ENCODE data around the gene ITGA1.

The ITGA1 gene

DNA sequence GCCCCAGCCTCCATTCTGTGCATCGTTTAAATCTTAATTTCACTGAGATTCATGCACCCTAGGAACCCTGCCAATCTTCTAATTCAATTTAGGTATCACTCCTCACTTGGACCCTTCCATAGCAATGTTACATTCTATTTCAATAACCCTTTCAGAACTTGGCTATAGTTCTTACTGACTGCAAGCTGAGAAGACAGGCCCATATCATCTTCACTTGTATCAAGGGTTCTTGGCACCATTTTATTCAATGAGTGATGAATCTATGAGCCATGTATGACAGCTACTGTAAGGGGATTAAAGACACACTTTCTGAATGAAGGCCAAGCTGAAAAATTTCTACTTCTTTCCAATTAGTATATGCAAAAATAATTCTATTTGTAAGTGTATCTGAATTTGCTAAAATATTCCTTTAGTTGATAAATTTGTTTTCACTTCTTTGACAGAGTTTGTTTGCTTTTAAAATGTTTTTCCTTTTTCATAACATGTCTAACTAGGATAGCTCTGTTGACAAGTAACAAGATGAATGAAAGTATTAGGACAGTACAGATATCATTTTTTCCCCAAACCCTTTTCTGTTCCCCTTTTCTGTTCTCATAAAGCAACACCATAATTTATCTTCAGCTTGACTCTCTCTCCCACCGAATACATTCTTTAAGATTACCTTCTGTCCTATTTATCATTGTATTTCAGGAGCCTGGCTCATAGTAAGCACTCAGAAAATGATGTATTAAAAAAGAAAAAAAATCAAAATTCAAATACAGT is 211.0 kb downstream of the ITGA1 start:
- in situ Hi-C loops (cut with MboI; ENCODE audit: low pct_unique_long_range_greater_than_20kb, low sequenced_read_pairs) = no loop called here
- DNase-seq = no peak

DNA sequence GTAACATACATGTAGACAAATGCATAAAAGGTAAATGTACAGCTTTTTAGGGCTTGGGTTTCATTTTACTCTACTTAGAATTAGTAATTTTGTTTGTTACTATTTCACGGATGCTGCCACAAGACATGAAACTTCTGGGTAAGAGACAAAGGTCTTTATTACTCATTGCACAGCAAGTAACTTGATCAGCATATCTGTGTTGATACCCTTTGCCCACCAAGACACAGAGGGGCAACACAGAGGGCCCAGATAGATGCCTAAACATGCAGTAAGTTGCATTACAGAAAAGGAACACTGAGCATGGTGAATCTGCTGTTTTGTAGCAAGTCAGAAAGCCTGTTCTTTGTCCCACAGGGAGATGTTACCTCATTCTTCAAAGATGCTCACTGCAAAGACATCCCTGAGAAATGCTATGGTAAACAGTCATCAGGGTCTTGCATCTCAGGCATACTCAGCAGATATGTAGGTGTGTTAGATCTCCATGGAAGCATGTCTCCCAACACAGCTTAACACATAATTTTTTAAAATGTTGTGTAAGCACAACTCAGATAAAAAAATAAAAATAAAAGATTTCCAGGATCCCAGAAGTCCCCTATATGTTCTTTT is 211.7 kb downstream of the ITGA1 start:
- in situ Hi-C loops (cut with MboI; ENCODE audit: low pct_unique_long_range_greater_than_20kb, low sequenced_read_pairs) = no loop called here
- DNase-seq = no peak

DNA sequence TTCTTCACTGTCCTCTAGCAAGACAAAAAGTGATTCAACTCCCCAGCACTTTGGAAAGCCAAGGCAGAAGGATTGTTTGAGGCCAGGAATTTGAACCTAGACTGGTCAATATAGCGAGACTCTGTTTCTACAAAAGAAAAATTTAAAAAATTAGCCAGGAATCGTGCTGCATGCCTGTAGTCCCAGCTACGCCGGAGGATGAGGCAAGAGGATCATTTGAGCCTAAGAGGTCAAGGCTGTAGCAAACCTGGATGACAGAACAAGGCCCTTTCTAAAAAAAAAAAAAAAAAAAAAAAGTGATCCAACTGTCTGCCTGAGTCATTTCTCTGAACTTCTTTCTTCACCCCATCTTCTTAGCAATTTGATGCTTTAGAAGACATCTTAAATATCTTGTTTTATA is 213.8 kb downstream of the ITGA1 start:
- in situ Hi-C loops (cut with MboI; ENCODE audit: low pct_unique_long_range_greater_than_20kb, low sequenced_read_pairs) = no loop called here
- no peak for DNase-seq

DNA sequence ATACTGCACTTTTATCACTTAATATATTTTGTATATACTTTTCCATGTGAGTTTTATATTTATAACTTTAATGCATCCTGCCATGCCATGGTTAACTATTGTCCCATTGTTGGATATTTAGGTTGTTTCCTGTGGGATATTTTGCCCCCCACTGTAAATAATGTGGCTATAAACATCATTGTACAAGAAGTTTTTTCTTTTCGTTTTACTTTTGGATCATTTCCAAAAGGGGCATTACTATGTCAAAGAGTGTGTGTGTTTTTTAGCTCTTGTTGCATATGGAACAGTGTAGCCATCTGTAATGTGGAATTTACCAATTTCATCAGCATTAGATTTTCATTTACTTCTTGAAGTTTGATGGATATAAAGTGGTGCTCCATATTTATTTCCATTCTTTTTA is 214.8 kb downstream of the ITGA1 start:
- no peak for DNase-seq
- in situ Hi-C loops (cut with MboI; ENCODE audit: low pct_unique_long_range_greater_than_20kb, low sequenced_read_pairs) = no loop called here

DNA sequence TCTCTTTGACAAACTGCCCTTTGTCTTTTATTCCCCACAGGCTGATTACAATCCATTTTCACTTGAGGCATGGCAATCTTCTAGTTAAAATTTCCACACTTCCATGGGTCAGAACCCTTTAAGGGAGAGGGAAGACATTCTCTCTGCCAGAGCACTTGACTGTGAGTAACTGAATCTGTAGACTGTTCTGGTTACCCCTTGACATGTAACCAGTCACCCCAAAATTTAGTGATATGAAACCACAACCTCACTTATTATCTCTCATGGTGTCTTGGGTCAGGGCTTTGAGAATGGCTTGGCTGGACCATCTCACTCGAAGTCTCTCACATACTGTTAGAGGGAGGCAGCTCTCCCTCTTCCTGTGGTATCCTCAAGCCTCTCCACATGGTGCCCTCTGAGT is 215.4 kb downstream of the ITGA1 start:
- in situ Hi-C loops (cut with MboI; ENCODE audit: low pct_unique_long_range_greater_than_20kb, low sequenced_read_pairs) = no loop called here
- DNase-seq = no peak

DNA sequence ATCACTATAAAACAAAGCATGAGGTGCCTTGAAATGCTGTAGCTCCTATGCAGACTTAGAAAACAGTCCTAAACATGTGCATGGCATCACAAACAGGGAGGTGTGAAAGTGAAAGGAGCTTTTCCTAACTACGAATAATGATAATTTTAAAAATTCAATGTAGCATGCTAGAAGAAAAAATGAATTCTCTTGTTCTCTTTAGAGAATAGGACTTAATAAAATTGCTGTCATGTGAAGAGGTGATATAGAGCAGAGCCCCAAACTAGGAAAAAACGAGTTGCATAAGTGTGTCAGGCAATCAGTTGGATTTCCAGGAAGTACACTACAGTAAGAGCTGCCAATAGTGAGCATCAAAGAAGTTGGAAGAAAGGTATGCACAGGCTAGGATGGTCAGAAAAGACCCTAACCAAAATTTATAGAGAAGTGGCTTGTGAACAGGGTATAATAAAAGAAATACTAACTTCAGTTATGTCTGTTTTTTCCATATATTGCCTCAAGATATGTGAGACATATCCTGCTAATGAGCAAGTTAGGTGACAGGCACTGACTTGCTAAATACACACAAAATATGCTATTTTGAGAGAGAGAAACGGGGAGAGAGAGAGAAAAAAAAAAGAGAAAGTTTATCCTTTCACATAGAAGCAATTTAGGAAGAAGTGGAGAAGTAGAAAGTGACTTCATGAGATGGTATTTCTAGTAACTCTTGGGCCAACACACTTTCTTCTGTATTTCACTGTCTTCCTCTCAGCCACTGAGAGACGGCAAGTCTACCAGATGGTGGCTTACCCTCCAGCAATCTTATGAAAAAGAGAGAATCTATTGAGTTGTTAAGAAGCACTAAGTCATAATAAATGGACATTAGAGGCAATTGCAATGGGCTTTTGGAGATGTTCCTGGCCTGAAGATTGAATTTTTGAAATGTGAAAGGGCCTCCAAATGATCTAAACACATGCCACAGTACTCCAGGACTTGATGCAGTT is 219.5 kb downstream of the ITGA1 start:
- DNase-seq = no peak
- in situ Hi-C loops (cut with MboI; ENCODE audit: low pct_unique_long_range_greater_than_20kb, low sequenced_read_pairs) = no loop called here

DNA sequence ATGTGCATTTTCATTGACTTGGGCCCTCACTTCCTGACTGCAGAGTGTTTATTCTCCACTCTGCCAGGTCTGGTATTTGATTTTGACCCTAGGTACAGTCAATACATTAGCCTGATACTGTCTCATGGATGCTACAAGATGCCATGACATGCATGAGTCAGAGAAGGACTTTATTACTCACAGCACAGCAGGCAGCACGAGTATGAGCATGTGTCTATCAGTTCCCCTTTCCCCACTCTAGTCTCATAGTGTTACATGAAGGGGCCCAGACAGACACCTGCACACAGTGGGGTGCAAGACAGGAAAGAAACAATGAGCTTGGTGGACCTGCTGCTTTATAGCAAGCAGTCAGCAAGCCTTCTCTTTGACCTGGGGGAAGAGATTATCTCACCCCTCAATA is 221.0 kb downstream of the ITGA1 start:
- DNase-seq = peak; percentile 49
- in situ Hi-C loops (cut with MboI; ENCODE audit: low pct_unique_long_range_greater_than_20kb, low sequenced_read_pairs) = no loop called here

Measured in KBM-7 (cell line).